ENCODE data around the gene NLRP3. TPM values are rescaled to one million over a fixed set of nuclear protein-coding genes. Genes with fewer than 3 reads are reported as not detected.
A peak's percentile ranks its signal among the peaks of the same experiment; 100 is the strongest.
"Not testable (repeated sequence)": the region's sequence is repeated elsewhere in the genome, so short reads cannot be mapped to it uniquely, and the experiment has no call there.

Gene NLRP3
- 0.44 and 0.73 TPM in 2 replicates for total RNA-seq

DNA sequence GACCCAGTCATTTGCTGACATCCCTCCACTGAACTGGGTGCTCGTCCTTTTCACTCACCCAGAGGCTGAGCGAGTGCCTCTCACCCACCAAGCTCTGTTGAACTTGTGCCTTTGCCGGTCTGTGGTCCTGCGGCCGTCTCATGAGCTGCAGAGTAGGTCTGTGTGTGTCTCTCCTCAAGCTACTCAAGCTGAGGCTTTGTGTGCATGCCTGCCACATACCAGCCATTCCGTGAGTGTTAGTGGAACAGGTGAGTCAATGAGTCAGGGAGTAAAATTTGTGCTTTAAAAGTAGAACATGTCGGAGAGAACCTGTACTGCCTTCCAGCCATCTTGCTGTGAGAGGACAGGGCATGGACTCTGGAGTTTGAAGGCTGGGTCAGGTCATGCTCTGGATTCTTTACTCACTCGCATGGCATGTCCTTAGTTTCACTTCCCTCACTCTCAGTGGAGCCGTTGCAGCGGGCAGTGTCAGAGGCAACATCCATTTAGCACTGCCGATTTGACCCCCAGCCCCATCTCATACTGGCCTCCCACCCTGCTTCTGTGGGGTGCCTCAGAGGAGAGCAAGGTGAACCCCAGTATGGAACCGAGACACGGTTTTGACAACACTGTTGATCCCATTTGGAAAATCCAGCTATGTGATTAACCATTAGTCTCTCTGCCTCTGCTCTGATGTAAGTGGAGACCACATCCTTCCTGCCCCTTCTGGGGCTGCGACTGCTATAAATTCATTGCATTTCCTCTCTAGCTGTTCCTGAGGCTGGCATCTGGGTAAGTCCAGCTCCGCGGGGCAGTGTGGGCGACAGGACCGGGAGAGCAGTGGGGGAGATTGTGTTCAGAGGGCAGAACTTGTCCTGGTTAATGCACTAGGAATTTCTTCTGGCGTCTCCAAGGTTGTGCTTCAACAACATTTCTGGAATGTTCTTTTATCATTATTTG lies at the start of gene NLRP3:
Gene NLRP3 (plus strand): TSS at position 751 of the 939 bp plus-strand sequence. CDS start 2,628 bp downstream, outside the sequence.
- POLR2A ChIA-PET, result interaction anchor here (0.5 to 1.4 kb wide), 7 partner anchors 18 to 61 kb away, joined by 3 to 18 read pairs (median 5); no protein-coding TSS in a partner anchor
- Mint-ChIP-seq H3K27me3 (no peaks in the 10 kb centered on the region), H3K4me1 (peaks cover 35% of the 10 kb centered on the region), H3K4me3 (peak within 1 kb of the TSS; percentile 79), H3K36me3 (ENCODE audit: low read depth) (no peaks in the 10 kb centered on the region), H3K27ac (peak within 1 kb of the TSS; percentile 32), H3K9me3 (no peaks in the 10 kb centered on the region)
- DNase-seq (no peak), ATAC-seq (ENCODE audit: low read depth) (peak; percentile 76)
- TF ChIP-seq, protein P1, sequence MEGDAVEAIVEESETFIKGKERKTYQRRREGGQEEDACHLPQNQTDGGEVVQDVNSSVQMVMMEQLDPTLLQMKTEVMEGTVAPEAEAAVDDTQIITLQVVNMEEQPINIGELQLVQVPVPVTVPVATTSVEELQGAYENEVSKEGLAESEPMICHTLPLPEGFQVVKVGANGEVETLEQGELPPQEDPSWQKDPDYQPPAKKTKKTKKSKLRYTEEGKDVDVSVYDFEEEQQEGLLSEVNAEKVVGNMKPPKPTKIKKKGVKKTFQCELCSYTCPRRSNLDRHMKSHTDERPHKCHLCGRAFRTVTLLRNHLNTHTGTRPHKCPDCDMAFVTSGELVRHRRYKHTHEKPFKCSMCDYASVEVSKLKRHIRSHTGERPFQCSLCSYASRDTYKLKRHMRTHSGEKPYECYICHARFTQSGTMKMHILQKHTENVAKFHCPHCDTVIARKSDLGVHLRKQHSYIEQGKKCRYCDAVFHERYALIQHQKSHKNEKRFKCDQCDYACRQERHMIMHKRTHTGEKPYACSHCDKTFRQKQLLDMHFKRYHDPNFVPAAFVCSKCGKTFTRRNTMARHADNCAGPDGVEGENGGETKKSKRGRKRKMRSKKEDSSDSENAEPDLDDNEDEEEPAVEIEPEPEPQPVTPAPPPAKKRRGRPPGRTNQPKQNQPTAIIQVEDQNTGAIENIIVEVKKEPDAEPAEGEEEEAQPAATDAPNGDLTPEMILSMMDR (IDR thresholded peaks at IDR 0.05), result no peak
- CTCF ChIA-PET, result interaction anchor here (0.9 to 2.4 kb wide), 3 partner anchors 26 to 43 kb away, joined by 5 to 12 read pairs (median 6); no protein-coding TSS in a partner anchor
- intact Hi-C loops (cut with micrococcal nuclease), result loop anchor here (1.0 to 2.0 kb wide), 2 partner anchors 15 to 25 kb away; no protein-coding TSS in a partner anchor

DNA sequence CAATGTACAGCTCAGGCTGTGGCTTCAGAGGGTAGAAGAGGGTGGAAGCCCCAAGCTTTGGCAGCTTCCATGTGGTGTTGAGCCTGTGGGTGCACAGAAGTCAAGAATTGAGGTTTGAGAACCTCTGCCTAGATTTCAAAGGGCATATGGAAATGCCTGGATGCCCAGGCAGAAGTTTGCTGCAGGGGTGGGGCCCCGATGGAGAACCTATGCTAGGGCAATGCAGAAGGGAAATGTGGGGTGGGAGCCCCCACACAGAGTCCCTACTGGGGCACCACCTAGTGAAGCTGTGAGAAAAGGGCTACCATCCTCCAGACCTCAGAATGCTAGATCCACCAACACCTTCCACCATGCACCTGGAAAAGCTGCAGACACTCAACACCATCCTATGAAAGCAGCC lies 49.6 kb upstream of the NLRP3 start:
- H3K36me3 Mint-ChIP-seq (ENCODE audit: low read depth); ATAC-seq (ENCODE audit: low read depth); H3K4me3 Mint-ChIP-seq; H3K4me1 Mint-ChIP-seq; H3K27ac Mint-ChIP-seq; intact Hi-C loops (cut with micrococcal nuclease); DNase-seq; H3K9me3 Mint-ChIP-seq; POLR2A ChIA-PET: not testable (repeated sequence)
- H3K27me3 Mint-ChIP-seq, result peaks cover 25% of the 10 kb centered on the region
- CTCF ChIA-PET, result interaction anchor here (0.7 kb wide), 1 partner anchor 24 kb away, joined by 3 read pairs; no protein-coding TSS in a partner anchor

DNA sequence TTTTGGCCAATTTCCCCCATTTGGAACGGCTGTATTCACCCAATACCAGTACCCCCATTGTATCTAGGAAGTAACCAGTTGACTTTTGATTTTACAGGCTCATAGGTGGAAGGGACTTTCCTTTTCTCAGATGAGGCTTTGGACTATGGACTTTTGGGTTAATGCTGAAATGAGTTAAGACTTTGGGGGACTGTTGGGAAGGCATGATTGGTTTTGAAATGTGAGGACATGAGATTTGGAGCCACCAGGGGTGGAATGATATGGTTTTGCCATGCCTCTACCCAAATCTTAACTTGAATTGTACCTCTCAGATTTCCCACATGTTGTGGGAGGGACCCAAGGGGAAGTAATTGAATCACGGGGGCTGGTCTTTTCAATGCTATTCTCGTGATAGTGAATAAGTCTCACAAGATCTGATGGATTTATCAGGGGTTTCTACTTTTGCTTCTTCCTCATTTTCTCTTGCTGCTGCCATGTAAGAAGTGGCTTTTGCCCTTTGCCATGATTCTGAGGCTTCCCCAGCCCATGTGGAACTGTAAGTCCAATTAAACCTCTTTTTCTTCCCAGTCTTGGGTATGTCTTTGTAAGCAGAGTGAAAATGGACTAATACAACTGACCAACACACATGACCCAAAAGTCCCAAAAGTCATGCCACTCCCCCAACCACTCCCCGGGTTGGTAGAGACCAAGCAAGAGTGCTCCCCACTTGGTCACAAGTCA lies 48.9 kb upstream of the NLRP3 start:
- Mint-ChIP-seq H3K4me1 (no peaks in the 10 kb centered on the region), H3K9me3 (peaks cover 3% of the 10 kb centered on the region), H3K27me3 (peaks cover 30% of the 10 kb centered on the region), H3K4me3 (no peak overlapping the region), H3K27ac (no peak overlapping the region), H3K36me3 (ENCODE audit: low read depth) (no peaks in the 10 kb centered on the region)
- POLR2A ChIA-PET, result no interaction called here
- intact Hi-C loops (cut with micrococcal nuclease), result no loop called here
- TF ChIP-seq, protein P1 (IDR thresholded peaks at IDR 0.05), result no peak
- DNase-seq (no peak), ATAC-seq (ENCODE audit: low read depth) (no peak)
- CTCF ChIA-PET, result no interaction called here

DNA sequence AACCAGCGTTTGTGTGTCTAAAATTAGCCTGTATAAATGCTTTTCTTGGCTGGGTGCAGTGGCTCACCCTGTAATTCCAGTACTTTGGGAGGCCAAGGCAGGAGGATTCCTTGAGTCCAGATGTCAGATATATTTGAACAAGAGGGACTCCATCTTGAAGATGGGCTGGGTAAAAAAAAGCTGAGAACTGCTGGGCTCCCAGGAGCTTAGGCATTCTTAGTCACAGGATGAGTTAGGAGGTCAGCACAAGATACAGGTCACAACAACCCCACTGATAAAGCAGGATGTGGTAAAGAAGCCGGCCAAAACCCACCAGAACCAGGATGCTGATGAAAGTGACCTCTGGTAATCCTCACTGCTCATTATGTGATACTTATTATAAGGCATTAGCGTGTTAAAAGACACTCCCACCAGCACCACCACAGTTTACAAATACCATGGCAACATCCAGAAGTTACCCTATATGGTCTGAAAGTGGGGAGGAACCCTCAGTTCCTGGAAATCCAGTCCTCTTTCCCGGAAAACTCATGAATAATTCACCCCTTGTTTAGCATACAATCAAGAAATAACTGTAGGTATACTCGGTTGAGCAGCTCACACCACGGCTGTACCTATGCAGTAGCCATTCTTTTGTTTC lies 48.1 kb upstream of the NLRP3 start:
- intact Hi-C loops (cut with micrococcal nuclease), result no loop called here
- Mint-ChIP-seq H3K4me3 (no peak overlapping the region), H3K4me1 (peaks cover 4% of the 10 kb centered on the region), H3K36me3 (ENCODE audit: low read depth) (no peaks in the 10 kb centered on the region), H3K27ac (no peak overlapping the region), H3K27me3 (peaks cover 30% of the 10 kb centered on the region), H3K9me3 (peaks cover 3% of the 10 kb centered on the region)
- ChIA-PET POLR2A (no interaction called here), CTCF (no interaction called here)
- TF ChIP-seq, protein P1 (IDR thresholded peaks at IDR 0.05), result no peak
- ATAC-seq (ENCODE audit: low read depth) (no peak), DNase-seq (no peak)

DNA sequence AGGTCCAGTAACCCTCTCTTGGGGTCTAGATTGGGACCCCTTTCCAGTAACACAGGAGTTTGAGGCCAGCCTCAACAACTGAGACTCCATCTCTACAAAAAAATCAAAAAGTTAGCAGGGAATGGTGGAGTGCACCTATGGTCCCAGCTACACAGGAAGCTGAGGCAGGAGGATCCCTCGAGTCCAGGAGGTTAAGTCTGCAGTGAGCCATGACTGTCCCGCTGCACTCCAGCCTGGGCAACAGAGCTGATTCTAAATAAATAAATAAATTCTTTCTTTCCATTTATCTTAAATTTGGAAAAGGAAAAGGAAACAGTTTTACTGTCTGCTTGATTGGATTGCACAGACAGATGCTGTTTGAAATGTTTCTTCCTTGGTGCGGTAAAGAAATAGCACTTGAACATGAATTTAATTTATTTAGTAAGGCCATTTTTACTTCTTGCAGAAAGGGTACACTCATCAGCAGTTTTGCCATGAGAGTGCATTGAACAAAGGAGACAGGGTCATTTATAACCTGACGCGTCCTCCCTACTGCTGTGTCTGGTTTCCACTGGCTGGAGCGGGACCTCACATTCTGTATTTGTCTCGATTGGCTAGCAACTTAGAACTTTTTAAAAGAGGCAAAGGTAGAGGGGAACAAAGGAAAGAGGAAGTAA lies 47.4 kb upstream of the NLRP3 start:
- no peak for ATAC-seq (ENCODE audit: low read depth)
- POLR2A ChIA-PET, result no interaction called here
- Mint-ChIP-seq H3K4me1 (peaks cover 4% of the 10 kb centered on the region), H3K27me3 (peaks cover 28% of the 10 kb centered on the region), H3K27ac (no peak overlapping the region), H3K4me3 (no peak overlapping the region), H3K36me3 (ENCODE audit: low read depth) (no peaks in the 10 kb centered on the region), H3K9me3 (peaks cover 3% of the 10 kb centered on the region)
- intact Hi-C loops (cut with micrococcal nuclease), result no loop called here
- CTCF ChIA-PET, result interaction anchor here (0.7 kb wide), 1 partner anchor 120 kb away, joined by 3 read pairs; no protein-coding TSS in a partner anchor
- TF ChIP-seq, protein P1 (IDR thresholded peaks at IDR 0.05), result no peak
- DNase-seq, result no peak

Measured in activated B cell treated with CpG ODN at 0.5 μM for 24 hours (primary cell).